GM18909 (cell line): Measurements from ENCODE around the gene RAB17.

ENCODE experiments used
- ATAC-seq: cut with Tn5 transposase; IDR thresholded peaks from one replicate; pipeline ENCODE4 v1.9.1; 2021; ENCODE audit warnings: mild to moderate bottlenecking; ENCODE audit not compliant: unreplicated experiment, poor library complexity

Gene RAB17, protein sequence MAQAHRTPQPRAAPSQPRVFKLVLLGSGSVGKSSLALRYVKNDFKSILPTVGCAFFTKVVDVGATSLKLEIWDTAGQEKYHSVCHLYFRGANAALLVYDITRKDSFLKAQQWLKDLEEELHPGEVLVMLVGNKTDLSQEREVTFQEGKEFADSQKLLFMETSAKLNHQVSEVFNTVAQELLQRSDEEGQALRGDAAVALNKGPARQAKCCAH

GRCh38 chr2:237590272-237591140 lies at the start of gene RAB17:
TSS of gene RAB17 (minus strand) at chr2:237590734. CDS start at chr2:237586154, 4,580 bp downstream.
- ATAC-seq, result no peak

GRCh38 chr2:237639836-237640220 lies 49.3 kb upstream of the RAB17 start:
- no peak for ATAC-seq

- no peak for ATAC-seq
Observed at GRCh38 chr2:237639052-237639835, 48.7 kb upstream of the RAB17 start.

DNA sequence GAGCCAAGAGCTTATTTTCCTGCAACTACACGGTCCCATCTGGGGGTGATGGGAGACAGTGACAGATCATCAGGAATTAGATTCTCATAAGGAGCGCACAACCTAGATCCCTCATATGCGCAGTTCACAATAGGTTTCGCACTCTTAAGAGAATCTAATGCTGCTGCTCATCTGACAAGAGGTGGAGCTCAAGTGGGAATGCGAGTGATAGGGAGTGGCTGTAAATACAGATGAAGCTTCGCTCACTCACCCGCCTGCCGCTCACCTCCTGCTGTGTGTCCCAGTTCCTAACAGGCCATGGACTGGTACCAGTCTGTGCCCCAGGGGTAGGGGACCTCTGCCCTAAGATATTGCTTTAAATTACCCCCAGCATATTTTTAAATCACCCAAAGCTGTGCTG lies 47.6 kb upstream of the RAB17 start:
- no peak for ATAC-seq

DNA sequence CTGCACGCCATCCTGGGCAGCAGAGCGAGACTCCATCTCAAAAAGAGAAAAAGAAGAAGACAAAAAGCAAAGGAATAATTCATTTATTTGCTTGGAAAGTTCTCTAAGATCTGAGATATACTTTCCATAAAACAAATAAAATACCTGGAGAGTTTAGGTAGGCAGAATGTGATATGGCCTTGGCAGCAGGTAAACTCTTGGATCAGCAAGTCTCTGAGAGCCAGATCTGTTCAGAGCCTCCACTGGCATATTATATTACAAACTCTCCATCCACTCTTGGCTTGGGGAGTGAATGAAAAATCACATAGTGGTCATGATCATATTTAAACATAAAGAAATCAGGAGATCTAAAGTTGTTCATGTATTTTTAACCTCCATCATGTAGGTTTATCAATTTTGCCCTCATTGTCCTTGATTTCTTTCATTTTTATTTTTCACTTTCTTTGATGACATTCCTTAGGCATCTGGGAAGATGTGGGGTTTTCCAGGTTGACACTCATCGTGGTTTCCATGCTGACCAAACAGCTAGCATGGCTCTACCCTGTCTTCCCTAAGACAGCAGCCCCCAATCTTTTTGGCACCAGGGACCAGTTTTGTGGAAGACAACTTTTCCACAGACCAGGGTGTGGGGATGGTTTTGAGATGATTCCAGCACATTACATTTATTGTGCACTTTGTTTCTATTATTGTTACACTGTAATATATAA lies 47.0 kb upstream of the RAB17 start:
- ATAC-seq, result no peak

DNA sequence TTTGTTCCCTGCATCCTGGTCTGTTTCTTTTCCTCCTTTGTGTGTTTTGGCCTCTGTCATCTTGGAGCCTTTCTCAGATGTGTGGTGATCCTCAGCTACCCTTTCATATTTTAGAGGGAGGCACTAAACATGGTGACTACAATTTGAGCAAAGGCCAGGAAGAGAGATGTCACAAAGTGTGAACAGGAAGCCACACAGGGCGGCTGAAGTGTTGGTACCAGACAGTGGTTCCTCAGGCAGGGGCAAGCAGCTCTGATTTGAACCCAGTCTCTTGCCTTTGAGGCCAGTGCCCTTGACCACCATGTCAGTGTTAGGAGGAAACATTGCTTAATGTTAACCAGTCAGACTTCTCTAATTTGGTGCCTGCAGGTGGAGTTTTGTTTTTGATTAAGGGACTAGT lies 46.0 kb upstream of the RAB17 start:
- ATAC-seq, result no peak

DNA sequence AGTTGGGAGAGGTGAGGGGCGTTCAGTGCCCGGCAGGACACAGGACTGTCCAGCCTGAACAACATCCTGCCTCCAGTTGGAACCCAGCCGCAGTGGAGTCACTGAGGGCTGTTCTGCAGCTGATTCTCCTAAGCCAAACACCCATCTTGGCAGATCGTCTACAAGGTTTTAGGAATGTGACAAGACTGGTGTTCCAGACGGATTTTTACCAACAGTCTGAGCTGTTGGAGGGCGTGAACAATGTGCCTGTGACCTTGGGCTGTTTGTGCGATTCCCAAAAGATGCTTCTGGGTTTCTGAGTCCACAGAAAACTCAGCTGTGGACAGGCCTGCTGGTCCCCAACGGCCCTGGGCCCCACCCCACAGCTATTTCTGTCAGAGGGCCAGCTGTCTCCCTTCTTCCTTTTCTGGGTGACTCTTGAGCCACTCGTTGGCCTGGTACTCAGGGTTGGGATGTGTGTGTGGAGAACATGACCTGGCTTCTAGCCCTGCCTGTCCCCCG lies 42.6 kb upstream of the RAB17 start:
- ATAC-seq, result no peak

- no peak for ATAC-seq
Observed at GRCh38 chr2:237631801-237632585, 41.5 kb upstream of the RAB17 start.

GRCh38 chr2:237631007-237631785 lies 40.7 kb upstream of the RAB17 start:
- no peak for ATAC-seq

GRCh38 chr2:237630216-237631000 lies 39.9 kb upstream of the RAB17 start:
- no peak for ATAC-seq

DNA sequence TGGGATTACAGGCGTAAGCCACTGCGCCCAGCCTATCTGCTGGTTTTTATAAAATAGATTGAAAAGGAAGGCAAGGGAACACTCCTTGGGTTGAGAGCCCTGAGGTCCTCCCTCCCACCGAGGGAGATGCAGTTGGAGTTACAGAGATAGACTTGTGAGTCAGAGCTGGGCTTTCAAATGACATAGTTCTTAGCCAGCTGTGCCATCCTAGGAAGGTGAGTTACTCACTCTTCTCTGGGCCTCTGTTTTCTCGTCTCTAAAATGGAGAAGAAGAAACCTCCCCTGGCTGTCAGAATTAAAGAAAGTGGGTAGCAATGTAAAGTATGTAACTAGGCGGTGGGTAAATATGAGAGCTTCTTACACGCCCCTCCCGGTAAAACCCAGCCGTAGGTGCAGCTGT lies 39.2 kb upstream of the RAB17 start:
- ATAC-seq, result no peak

GRCh38 chr2:237629188-237629534 lies 38.6 kb upstream of the RAB17 start:
- ATAC-seq, result no peak

GRCh38 chr2:237628247-237629187 lies 38.0 kb upstream of the RAB17 start:
- no peak for ATAC-seq

DNA sequence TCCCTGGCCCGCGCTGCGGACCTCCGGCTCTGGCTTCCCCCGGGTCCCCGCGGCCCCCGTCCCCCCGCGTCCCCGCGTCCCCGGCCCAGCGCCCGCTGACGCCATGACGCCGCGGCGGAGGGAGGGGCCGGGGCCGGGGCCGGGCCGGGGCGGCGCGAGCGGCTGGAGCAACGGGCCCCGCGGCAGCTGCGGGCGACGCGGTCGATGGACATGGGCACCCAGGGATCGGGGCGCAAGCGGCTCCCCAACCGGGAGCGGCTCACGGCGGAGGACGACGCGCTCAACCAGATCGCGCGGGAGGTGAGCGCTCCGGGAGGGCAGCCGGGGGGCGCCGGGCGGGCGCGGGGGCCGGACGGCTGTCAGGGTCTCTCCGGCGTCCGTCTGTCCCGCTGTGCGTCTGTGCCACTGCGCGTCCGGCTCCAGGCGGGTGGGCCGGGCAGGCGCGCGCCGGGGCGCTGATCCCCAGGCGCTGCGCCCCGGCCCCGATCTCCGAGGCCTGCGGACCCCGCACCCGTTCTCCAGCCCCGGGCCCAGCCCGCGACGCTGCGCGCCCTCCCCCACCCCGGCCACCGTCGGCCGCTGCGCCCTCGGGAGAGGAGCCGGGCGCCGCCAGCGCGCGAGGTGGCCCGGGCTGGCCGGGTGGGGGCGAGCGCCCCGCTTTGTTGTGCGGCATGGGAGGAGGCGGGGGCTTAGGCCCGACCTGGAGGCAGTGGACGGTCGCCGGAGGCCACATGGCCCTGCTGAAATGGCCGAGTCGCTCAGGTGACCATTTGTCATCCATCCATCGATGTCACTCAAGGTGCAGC lies 37.1 kb upstream of the RAB17 start, which contains the start of gene LRRFIP1:
Gene LRRFIP1, plus strand, starts transcription at position 147 of the 806 bp plus-strand sequence. Its CDS starts 58 bp downstream, at position 205.
- no peak for ATAC-seq

GRCh38 chr2:237626813-237627440 lies 36.4 kb upstream of the RAB17 start:
- ATAC-seq, result no peak

DNA sequence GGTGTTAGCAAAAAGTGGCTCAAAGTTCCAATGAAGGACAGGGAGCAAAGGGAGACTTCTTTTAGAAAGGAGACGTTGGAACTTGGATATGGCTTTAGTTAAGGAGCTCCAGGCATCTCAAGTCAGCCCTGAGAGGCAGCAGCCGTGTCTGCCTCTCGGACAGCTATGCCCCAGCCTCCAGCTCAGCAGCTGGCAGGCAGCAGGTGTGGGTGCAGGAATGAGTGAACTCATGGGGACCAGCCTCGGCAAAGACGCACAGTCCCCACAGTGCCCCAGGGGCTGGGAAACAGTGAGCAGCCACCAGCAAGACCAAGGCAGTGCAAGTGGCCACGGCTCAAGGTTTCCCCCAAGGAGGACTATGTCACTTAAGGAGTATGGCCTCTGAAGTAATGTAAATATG lies 35.2 kb upstream of the RAB17 start:
- no peak for ATAC-seq
